ENCODE results near the gene SLC25A44.

Gene SLC25A44

GRCh38 chr1:156152628-156153027 lies 41.3 kb upstream of the SLC25A44 start:
- TF ChIP-seq EZH2phosphoT487 (IDR thresholded peaks at IDR 0.05; ENCODE audit: borderline replicate concordance) = no peak
- no peak for TF ChIP-seq CTCF (conservative IDR thresholded peaks at IDR 0.05; ENCODE audit: low read length)
- H3K36me3 ChIP-seq (ENCODE audit: insufficient read depth, low read length) = no peaks in the 10 kb centered on the region
- no peak overlapping the region for H2AFZ ChIP-seq (ENCODE audit: low read length)
- H3K4me1 ChIP-seq (ENCODE audit: insufficient read depth, low read length, poor library complexity, severe bottlenecking) = peaks cover 40% of the 10 kb centered on the region
- H3K9me3 ChIP-seq (ENCODE audit: insufficient read depth, low read depth, low read length) = no peaks in the 10 kb centered on the region
- no peaks in the 10 kb centered on the region for H3F3A ChIP-seq (ENCODE audit: low read depth)
- H3K4me3 ChIP-seq (ENCODE audit: low read length, poor library complexity, severe bottlenecking) = no peak overlapping the region
- H4K20me1 ChIP-seq (ENCODE audit: insufficient read depth, low read length, poor library complexity, severe bottlenecking) = no peaks in the 10 kb centered on the region
- H3K9ac ChIP-seq (ENCODE audit: low read depth, low read length, poor library complexity, severe bottlenecking) = no peak overlapping the region
- H3K9me2 ChIP-seq (replicated peaks; ENCODE audit: low read depth, low read length) = no peaks in the 10 kb centered on the region
- H3K27me3 ChIP-seq (ENCODE audit: insufficient read depth, low read length, poor library complexity, severe bottlenecking) = no peaks in the 10 kb centered on the region
- H3K4me2 ChIP-seq (ENCODE audit: low read depth, low read length, poor library complexity, severe bottlenecking) = no peak overlapping the region
- no peaks in the 10 kb centered on the region for H3K79me2 ChIP-seq (ENCODE audit: insufficient read depth, low read length)

- H3F3A ChIP-seq (ENCODE audit: low read depth) = no peaks in the 10 kb centered on the region
- H3K4me1 ChIP-seq (ENCODE audit: insufficient read depth, low read length, poor library complexity, severe bottlenecking) = peaks cover 39% of the 10 kb centered on the region
Observed at GRCh38 chr1:156153362-156153761, 40.5 kb upstream of the SLC25A44 start, which contains the start of gene SEMA4A. TSS of gene SEMA4A (plus strand) at chr1:156153585. CDS start at chr1:156154579, 994 bp downstream.

GRCh38 chr1:156154317-156154749 lies 39.6 kb upstream of the SLC25A44 start:
- Histone ChIP-seq H3F3A (ENCODE audit: low read depth) (no peaks in the 10 kb centered on the region), H3K9ac (ENCODE audit: low read depth, low read length, poor library complexity, severe bottlenecking) (peak overlapping the region; percentile 44), H3K36me3 (ENCODE audit: insufficient read depth, low read length) (no peaks in the 10 kb centered on the region), H3K27me3 (ENCODE audit: insufficient read depth, low read length, poor library complexity, severe bottlenecking) (no peaks in the 10 kb centered on the region), H2AFZ (ENCODE audit: low read length) (no peak overlapping the region; the same call in 1 of the 2 replicates), H3K79me2 (ENCODE audit: insufficient read depth, low read length) (no peaks in the 10 kb centered on the region), H3K9me2 (replicated peaks; ENCODE audit: low read depth, low read length) (no peaks in the 10 kb centered on the region), H3K4me1 (ENCODE audit: insufficient read depth, low read length, poor library complexity, severe bottlenecking) (peaks cover 38% of the 10 kb centered on the region), H4K20me1 (ENCODE audit: insufficient read depth, low read length, poor library complexity, severe bottlenecking) (no peaks in the 10 kb centered on the region), H3K4me3 (ENCODE audit: low read length, poor library complexity, severe bottlenecking) (peak overlapping the region; percentile 55), H3K4me2 (ENCODE audit: low read depth, low read length, poor library complexity, severe bottlenecking) (peak overlapping the region; percentile 61), H3K9me3 (ENCODE audit: insufficient read depth, low read depth, low read length) (no peaks in the 10 kb centered on the region)
- no peak for TF ChIP-seq CTCF (conservative IDR thresholded peaks at IDR 0.05; ENCODE audit: low read length)
- no peak for TF ChIP-seq EZH2phosphoT487 (IDR thresholded peaks at IDR 0.05; ENCODE audit: borderline replicate concordance)

More at GRCh38 chr1:156153362-156153761, 40.5 kb upstream of the SLC25A44 start, which contains the start of gene SEMA4A:
- Histone ChIP-seq H3K36me3 (ENCODE audit: insufficient read depth, low read length) (no peaks in the 10 kb centered on the region), H3K27me3 (ENCODE audit: insufficient read depth, low read length, poor library complexity, severe bottlenecking) (no peaks in the 10 kb centered on the region), H3K9me3 (ENCODE audit: insufficient read depth, low read depth, low read length) (no peaks in the 10 kb centered on the region), H3K4me3 (ENCODE audit: low read length, poor library complexity, severe bottlenecking) (peak within 1 kb of the TSS; percentile 55), H2AFZ (ENCODE audit: low read length) (no peak within 1 kb of the TSS; the same call in 1 of the 2 replicates), H4K20me1 (ENCODE audit: insufficient read depth, low read length, poor library complexity, severe bottlenecking) (no peaks in the 10 kb centered on the region), H3K79me2 (ENCODE audit: insufficient read depth, low read length) (no peaks in the 10 kb centered on the region), H3K4me2 (ENCODE audit: low read depth, low read length, poor library complexity, severe bottlenecking) (peak within 1 kb of the TSS; percentile 61), H3K9me2 (replicated peaks; ENCODE audit: low read depth, low read length) (no peaks in the 10 kb centered on the region), H3K9ac (ENCODE audit: low read depth, low read length, poor library complexity, severe bottlenecking) (peak within 1 kb of the TSS; percentile 44)
- no peak for TF ChIP-seq CTCF (conservative IDR thresholded peaks at IDR 0.05; ENCODE audit: low read length)
- TF ChIP-seq EZH2phosphoT487 (IDR thresholded peaks at IDR 0.05; ENCODE audit: borderline replicate concordance) = no peak
